GM21576 (cell line): ENCODE data around the gene NWD2.

Source experiments
- ATAC-seq: cut with Tn5 transposase; IDR thresholded peaks from one replicate; pipeline ENCODE4 v1.9.1; 2021; ENCODE audit warnings: mild to moderate bottlenecking, moderate library complexity; ENCODE audit not compliant: unreplicated experiment

Gene NWD2

DNA sequence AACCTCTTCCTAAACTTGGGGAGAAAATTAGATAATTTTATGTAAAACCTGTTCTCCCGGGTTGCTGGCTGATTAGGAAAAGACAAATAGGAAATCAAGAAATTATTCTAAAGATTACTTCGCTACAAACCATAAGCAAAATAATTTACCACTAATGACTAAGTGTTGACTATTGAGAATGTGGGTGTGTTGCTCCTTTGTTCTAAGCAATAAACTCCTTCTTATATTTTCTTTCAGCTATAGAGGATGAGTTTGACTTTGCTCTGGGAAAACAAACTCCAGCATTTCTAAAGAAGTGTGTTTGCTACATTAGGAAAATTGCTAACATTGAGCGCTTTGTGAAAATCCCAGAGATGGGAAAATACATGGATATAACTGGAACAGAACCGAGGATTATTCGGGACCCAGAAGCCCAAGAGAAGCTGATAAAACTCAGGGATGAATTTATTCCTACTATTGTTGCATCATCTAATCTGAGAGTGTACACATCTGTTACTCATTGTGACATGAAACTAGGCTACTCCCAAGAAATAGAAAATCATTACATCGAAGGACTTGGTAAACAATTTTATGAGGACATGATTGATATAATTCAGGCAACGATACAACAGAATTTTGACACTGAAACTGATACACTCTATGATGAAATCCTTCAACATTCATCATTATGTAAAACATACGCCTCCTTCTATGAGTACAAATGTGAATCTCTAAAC lies 194.2 kb downstream of the NWD2 start:
- no peak for ATAC-seq

DNA sequence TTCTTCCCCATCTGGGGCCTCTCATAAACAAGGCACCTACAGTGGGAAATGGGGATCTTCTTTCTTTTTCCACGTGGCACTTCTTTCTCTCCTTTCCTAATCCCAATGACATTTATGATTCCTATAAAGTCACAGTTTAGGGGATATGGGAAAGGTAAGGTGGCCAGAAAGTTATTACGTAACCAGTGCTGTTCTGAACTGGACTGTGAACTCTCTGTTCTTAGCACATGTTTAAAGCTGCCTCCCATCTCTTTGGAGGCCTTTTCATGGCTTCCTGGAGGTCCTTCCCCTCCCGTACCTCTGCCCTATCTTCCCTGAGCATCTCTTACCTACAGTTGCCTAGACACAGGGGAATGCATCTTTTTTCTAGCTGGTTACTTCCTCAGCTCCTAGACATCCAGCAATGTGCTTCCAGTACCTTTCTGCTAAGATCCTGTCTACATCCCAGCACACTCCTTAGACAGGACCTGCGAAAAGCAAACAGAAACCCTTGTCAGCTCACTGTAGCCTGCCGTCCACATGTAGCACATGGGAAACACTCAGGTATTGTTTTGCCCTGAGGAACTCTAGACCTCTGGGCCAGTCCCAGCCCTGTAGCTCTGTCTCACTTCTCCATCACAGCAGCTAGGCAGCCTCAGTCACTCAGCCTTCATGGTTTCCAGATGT lies 195.4 kb downstream of the NWD2 start:
- no peak for ATAC-seq

DNA sequence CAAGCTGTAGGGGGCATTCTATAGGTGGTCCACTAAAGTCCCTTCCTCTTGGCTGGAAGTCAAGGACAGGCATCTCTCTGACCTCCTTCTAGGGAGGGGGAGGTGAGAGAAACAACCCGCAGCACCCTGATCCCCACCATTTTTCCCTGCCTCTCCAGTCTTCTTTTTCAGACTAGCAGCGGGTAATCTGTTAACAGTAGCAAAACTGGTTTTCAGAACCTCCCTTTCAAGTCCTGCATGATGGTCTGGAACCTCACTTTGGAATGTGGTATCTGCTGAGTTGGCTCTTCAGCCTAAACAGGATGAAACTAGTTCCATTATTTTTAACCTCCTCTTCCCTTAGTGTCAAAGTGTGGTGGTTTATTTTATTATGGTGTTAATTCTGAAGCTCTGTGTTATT lies 196.0 kb downstream of the NWD2 start:
- ATAC-seq: no peak

DNA sequence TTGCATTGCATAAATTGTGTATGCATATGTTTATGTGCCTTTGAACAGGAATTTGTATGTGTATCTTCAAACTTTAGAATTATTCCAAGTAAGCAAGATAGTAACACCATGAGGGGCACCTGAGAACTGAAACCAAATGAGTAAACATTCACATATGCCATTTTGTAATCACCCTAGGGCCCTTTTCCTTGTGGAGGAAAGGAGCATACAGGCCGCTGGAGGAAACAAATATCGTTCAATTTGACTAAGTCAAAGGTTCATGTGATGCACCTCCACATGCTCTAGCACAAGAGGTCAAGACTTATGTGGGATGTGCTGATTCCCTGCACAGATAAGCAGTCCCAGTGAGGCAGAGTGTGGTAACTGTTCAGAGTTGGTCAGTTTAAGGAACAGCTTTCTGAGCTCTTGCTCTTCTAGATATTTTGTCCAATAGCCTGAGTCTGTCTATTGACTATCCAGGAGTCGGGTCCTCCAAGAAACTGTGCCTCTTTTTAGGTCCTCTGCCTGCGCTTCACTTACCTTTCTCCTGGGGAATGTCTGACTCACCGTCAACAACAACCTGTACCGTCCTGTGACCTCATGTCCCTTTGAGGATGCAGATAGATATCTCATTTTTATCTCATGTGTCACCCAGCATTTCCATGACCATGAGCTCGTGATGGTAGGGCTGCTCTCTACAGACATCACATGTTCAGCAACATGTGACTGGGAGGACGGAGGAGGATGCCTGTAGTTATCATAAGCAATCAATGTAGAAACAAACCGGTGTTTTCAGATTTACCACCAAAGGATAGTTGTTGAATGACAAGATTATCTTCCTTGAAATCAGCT lies 196.9 kb downstream of the NWD2 start:
- ATAC-seq: no peak

DNA sequence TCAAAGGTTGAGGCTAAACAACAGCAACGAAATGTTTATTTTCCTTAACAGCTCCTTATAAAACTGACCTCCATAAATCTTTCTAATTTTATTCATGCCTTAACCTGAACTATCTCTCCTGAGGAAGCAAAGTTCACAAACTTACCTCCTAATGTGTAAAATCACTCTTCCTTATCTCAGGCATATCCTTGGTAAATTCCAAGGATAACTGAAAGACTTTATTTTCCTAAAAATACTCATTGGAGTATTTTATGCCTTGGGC lies 197.4 kb downstream of the NWD2 start:
- no peak for ATAC-seq

DNA sequence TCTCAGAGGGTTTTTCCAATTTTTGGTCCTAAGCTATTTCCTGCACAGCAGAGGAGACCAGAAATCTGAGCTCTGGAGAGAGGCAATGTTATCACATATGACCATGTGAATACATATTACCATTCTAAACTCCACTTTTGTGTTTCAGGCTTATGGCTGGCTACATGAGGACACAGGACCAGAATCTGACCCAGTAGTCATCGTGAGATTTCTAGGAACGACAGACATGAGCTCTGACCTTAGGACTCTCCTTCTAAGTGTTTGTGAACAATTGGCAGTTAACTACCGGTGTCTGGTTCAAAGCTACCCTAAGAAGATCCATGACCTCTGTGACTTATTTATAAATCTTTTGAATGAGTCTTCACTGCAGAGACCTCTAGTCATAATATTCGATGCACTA lies 198.6 kb downstream of the NWD2 start:
- ATAC-seq: no peak

DNA sequence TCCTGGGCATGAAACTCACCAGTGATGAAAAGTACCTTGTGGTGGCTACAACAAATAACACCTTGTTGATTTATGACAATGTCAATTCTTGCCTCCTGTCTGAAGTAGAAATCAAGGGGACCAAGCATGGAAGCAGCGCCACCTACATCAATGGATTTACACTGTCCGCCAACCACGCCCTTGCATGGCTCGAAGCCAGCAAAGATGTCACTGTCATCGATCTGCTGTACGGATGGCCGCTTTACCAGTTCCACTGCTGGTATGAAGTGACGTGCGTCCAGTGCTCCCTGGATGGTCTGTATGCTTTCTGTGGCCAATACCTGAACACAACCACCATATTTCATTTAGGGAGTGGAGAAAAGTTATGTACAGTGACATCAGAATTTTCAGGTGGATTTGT lies 200.5 kb downstream of the NWD2 start:
- ATAC-seq: no peak

DNA sequence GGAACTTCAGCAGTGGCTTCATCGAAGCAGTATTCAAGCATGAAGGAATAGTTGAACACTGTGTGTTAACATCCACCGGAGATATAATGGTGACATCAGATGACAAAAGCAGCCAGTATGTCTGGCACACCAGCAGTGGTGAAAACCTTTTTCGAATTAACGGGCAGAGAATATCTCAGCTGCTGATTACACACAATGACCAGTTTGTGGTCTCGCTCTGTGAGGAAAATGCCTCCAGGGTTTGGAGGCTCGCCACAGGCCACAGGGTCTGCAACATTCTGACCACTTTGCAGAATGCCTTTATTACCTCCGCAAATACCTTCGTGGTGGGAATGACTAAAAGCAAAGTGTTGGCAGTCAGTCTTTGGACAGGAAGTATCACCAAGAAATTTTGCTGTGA lies 201.5 kb downstream of the NWD2 start:
- no peak for ATAC-seq

DNA sequence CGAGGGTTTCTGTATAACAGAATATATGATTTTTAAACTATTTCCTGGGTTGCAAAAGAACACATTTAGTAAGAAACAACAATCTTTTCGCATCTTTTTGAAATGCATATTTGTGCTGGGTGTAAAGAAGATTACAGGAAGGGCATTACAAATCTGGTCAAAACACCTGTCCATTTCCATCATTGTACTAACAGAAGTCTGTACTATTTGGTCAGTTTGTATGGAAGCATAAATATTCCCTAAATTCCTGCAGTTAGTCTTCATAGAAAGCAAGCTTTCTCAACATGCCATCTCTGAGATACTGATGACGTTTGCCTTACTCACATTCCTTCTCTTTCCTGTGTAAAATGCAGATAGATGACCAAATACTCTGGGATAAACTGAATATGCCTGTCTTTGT lies 203.3 kb downstream of the NWD2 start:
- ATAC-seq: no peak

DNA sequence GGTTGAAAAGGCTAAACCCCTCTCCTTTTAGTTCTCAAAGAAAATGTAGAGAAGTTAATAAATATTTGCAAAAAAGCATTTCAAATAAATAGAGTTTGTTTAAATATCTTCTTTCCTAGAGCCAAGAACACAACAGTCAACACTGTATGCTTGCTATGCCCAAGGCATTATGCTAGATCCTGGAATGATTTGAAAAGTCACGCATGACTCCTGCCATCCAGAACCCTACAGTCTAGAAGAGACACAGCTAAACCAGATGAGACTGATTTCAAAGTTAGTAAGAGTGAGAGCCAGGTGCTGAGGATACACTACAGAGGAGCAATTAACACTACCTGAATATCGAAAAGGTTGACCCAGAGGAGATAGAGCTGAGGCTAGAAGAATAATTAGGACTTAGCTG lies 205.8 kb downstream of the NWD2 start:
- no peak for ATAC-seq

DNA sequence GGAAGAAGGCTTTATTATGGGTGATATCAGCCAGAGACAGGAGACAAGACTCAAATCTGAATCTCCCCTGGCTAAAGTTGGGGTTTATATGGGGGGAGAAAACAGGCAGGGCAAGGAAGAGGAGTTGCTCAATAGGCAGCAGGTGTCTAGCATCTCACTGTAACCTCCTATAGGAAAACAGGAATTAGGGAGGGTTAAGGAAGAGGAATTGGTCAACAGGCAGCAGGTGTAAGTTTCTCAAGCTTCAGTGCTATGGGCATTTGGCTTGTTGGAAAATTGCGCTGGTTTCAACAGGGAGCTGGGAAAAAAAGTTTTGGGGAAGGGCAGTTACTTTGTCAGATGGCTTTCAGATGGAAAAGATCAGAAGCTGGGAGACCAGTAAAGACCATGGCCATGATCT lies 206.4 kb downstream of the NWD2 start:
- ATAC-seq: no peak

DNA sequence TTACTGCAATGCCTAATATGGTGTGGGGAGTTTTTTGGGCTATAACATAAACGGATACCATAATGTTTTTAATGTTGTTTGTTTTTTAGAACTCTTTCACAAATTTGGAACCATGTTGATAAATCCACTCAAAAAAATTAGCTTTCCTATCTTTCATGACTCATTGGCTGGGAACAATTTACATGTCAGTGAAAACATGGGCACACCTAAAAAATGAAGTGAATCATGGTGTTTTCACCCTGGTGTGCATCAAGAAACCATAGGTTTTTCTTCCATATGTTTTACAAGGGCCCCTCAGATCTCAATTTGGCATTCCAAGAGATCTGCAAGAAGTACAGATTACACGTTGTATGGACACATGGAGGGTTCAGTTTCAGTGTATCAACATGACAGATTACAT lies 207.1 kb downstream of the NWD2 start:
- no peak for ATAC-seq

DNA sequence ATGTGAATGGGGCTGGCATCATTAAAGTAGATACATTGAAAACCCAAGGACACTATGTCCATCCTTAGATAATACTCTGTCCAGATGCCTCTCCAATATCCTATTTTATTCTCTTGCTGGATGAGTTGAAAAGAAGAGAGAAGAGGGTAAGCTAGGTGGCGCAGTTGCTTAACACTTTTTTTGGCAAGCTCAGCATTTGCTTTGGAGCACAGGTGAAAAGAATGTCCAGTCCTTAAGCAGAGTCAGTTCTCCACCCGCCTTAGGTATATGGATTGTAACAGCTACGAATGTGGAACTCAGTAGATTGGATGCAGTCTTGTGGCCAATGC lies 208.4 kb downstream of the NWD2 start:
- ATAC-seq: peak; percentile 72

DNA sequence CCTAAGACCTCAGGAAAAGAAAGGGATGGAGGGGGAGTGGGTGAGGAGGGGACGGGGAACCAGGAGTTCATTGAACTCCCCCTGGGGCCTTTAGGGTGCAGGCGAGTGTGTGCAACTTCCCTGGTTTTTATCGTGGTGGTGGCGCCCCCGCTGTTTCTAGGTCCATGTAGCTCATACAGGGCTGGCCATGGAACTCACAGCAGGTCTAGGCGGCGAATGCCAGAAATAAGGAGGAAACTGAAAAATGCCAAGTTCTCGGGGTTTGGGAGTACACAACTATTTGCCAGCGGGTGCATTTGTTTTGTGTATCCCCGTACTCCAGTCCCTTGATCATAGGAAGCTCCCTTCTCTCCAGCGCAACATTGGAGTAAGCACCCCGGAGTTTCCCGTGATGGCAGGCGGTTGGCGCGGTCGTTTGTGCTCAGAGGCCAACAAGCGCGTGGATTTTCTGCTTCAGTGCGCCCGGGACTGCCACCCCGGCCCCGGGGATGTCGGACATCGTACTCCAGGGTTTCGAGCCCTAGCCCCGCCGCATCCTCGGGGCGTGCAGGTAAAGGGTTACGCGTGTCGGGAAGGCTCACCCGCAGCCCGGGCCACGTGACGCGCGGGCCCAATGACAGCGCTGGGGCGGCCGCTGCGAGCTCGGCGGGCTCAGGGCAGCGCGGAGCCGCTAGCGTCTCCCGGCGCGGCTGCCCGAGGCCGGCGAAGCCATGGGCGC lies 208.9 kb downstream of the NWD2 start:
- peak; percentile 60 for ATAC-seq

DNA sequence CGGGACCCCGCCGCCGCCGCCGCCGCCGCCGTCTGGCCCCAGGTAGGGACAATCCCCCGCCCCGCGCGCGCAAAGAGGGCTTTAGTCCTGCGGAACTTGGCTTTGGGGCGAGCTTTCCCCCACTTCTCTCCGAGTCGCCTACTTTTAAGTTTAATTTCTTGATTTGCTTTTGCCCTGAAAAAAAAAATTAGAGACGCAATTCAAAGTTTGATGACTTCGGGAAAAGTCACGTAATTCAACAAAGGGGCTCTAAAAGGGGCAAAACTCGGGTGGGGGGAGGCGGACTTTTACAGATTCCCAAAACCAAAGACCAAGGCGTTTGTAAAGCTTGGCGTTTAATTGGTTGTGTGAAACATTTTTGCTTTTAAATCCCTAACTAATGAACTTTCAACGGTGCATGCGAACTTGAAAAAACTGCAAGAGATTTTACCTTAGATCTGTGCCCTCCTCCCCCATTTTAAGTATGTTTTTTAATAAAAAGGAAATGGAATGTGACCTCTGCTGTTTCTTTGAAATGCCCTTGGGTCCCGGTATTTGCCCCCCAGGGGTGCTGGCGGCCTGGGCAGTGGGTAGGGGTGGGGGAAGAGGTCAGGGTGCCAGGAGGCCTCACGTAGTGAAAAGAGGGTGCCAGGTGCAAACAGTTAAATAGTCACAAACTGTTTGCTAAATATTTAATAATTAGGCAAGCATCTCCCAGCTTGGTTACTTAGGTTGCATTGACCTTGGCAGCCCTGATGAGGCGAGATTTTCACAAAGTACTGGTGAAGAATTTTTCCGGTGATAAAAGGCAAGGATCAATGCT lies 209.7 kb downstream of the NWD2 start:
- no peak for ATAC-seq

DNA sequence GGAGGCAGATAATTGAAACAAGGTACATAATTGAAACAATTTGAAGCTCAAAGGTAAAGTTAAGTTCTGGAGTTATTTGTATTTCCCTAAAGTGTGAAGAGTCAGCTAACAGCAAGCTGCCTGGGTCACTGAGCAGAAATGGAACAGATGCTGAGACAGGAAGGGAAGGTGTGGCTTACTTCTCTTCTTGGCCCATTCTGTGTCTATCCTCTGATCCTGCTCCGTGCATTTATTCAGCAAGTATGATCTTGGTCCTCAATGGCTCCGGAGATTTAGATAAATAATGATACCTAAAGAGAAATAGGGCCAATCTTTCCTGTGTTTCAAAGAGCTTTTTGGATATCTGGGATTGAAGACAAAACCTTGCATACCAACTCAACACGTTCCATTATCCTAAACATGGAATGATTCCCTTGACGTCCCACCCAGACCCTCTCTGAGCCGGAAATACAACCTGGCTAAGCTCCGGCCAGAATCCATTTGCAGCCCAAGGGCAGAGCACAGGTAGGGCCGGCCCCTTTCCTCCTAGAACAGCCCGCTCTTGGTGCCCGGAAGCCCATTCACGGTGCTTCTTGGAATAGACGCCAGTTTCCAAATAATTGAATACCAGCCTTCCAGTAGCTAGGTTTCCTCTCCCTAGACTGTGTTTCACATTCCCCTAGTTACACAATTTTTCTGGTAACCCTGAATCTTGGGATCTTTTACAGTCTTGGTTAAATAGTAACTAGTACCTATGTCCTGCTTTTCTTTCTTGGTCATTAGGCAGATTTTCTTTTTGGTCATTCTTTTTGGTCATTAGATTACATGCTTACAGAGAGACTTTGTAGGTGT lies 211.0 kb downstream of the NWD2 start:
- ATAC-seq: no peak

DNA sequence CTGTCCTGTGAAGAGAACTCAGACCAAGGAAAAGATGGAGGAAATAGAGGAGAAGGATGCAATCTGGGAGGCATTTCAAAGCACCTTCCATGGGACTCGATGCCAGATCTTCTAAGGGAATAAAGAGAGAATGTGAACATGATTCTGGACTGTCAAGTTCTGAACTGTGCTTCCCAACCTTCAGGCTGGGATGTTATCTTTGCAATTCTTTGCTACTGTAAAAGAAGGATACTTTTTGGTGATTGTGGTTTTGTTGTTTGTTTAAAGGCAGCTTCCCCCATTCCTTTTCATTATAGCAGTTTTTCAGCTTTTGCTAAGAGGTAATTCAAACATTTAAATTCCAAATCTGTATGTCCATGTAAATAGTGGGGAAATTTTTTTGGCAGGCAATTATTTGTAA lies 217.3 kb downstream of the NWD2 start:
- ATAC-seq: no peak

DNA sequence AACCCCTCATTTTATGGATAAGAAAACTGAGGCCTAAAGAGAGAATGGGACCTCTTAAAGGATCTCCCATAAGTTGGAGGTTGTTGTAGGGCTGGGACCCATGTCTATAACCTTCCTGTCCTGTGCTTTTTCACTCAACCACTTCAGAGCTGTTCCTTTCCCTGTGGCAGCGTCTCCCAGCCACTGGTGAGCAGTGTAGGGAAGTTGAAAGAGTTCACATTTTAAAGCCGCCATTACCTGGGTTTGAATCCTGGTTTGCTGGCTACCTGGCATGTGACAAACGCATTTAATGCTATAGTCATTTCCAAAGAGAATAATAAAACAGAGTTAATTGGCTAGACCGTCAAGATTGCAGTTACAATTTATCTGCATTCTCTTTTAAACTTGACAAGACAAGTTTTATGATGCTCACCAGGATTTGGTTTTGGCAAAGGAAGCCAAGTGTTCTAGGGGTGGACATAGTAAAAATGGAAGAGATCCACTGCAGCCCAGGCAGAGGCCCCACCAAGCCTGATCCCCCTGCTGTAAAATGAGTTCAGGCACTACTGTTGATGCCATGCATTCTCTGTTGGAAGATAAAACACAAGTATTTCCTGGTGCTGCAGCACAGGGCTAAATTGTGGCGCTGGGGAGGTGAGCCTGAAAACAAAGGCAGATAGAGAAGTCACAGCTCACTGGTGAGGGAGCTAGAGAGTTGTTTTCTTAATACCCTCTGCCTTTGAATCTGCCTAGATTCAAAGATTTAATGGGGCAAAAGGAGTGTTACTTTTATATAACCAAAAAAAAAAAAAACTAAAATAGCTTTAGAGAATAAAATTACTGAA lies 218.7 kb downstream of the NWD2 start:
- ATAC-seq: no peak
